Heart left ventricle (tissue), 13 donors: Measurements from ENCODE around the gene WDR77.

ENCODE experiments used
- CTCF ChIP-seq, 12 donors: fragments of 200-600 bp; sonication (generic) in 4 of 12; IDR thresholded peaks; one replicate each; pipeline versions ENCODE4 v1.5.0 to v1.8.0; 2018 to 2022; ENCODE audit warnings: antibody characterized with exemption in 12 of 12, mild to moderate bottlenecking in 5 of 12
- POLR2A ChIP-seq, 2 donors: fragments of 450-650 bp; IDR thresholded peaks; one replicate each; pipeline ENCODE4 v1.6.1; 2017; ENCODE audit warnings: antibody characterized with exemption in 2 of 2, mild to moderate bottlenecking in 2 of 2, moderate library complexity in 2 of 2
- donor health status: ischemic (EF 13 %, LVEDD 7.1; RV severe dilation, severe dysfunction).
- donor health status: DM: no; HTN: yes; CAD: no.
- donor health status: DM: no; HTN: no; CAD: no.
- donor health status: ischemic (EF 25% LVEDD 6.9; RV normal size, moderate dysfunction).
- donor health status: ischemic (EF 25% LVEDD 5.7; RV mildly dilated, moderate dysfunction).
- donor health status: ischemic (EF 35%, LVEDD 5.7; RV mildly dilated, moderate dysfunction).
- donor health status: nonischemic (EF 11% LVEDD 7.7; RV severe dilation, severe dysfunction).
- donor health status: DM: yes; HTN: yes; CAD: no.
- donor health status: PGD.
- donor health status: ischemic (EF 29% LVEDD 5.4; RV normal size, mild dysfunction).
- donor health status: nonischemic (EF 23%, LVEDD 6.1; RV moderate dilation, normal function).

GRCh38 chr1:111491070-111491469 is 42.0 kb upstream of the WDR77 start:
- TF ChIP-seq CTCF (IDR thresholded peaks at IDR 0.05) (no peak), POLR2A (IDR thresholded peaks at IDR 0.05) (no peak)
